Measurements from ENCODE around the gene TTC23.

The TTC23 gene

DNA sequence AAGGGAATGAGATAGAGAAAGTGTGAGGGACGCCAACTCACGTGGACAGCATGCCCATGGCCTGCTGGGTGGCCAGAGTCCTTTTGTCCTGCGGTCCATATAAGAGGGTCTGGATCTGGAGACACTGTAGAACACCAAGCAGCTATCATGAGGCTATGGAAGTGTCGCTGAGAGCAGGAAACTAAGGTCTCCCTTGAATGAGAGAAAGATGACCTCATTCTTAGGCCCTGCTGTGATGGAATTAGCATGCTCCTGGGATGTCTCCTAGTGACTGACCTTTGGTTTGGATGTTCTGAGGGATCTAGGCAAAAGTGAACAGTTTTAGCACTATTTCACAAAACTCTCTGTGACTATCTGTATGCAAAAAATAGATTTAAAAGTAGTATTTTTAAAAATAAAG lies 110.1 kb downstream of the TTC23 start:
- DNase-seq (ENCODE audit: low read depth), result no peak
- TF ChIP-seq, protein P1, sequence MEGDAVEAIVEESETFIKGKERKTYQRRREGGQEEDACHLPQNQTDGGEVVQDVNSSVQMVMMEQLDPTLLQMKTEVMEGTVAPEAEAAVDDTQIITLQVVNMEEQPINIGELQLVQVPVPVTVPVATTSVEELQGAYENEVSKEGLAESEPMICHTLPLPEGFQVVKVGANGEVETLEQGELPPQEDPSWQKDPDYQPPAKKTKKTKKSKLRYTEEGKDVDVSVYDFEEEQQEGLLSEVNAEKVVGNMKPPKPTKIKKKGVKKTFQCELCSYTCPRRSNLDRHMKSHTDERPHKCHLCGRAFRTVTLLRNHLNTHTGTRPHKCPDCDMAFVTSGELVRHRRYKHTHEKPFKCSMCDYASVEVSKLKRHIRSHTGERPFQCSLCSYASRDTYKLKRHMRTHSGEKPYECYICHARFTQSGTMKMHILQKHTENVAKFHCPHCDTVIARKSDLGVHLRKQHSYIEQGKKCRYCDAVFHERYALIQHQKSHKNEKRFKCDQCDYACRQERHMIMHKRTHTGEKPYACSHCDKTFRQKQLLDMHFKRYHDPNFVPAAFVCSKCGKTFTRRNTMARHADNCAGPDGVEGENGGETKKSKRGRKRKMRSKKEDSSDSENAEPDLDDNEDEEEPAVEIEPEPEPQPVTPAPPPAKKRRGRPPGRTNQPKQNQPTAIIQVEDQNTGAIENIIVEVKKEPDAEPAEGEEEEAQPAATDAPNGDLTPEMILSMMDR (conservative IDR thresholded peaks at IDR 0.05; ENCODE audit: low read depth, low read length), result no peak
- H3K4me3 ChIP-seq (ENCODE audit: low read length), result no peak overlapping the region

GRCh38 chr15:99138491-99138982 lies 110.8 kb downstream of the TTC23 start:
- no peak for DNase-seq (ENCODE audit: low read depth)

DNA sequence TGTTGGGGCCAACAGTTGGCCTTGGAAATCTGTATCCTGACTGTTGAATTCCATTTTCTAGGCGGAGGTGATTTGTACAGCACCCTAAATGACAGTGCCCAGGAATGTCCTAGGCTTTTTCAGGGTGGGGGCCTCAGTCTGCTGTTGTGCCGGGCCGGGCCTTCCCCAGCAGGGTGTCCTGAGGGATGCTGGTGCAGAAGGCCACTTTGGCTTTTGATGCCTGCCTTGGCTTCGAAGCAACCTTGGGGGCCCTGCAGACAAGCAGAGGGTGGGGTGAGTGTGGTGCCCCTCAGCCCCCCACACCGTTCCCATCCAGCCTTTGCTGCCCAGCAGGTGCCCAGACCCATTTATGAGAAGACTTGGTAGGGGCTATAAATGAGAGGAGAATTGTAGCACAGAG lies 111.5 kb downstream of the TTC23 start:
- DNase-seq (ENCODE audit: low read depth), result no peak
- no peak overlapping the region for H3K4me3 ChIP-seq (ENCODE audit: low read length)
- TF ChIP-seq, protein P1 (conservative IDR thresholded peaks at IDR 0.05; ENCODE audit: low read depth, low read length), result no peak

More at GRCh38 chr15:99138491-99138982, 110.8 kb downstream of the TTC23 start:
- TF ChIP-seq, protein P1 (conservative IDR thresholded peaks at IDR 0.05; ENCODE audit: low read depth, low read length), result no peak
- H3K4me3 ChIP-seq (ENCODE audit: low read length), result no peak overlapping the region

DNA sequence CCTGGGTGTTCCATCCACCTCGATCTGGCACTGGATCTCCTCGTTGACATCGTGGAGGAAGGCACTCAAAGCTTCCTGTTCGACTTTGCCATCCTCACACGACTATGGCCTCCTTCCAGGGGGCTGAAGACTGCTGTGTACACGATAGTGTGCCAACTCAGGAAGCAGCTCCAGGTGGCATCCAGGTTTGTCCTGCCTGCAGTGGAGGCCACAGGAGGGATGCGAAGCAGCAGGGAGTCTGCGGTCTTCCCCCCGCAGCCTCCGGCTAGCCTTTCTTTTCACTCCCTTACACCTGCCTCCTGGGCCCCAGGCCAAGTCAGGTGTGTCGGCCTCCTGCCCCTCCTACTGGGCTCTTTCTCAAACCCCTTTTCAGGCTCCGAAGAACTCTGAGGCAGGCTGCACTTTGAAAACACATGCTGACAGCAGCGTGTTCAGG lies 112.3 kb downstream of the TTC23 start:
- TF ChIP-seq, protein P1 (conservative IDR thresholded peaks at IDR 0.05; ENCODE audit: low read depth, low read length), result no peak
- no peak overlapping the region for H3K4me3 ChIP-seq (ENCODE audit: low read length)
- no peak for DNase-seq (ENCODE audit: low read depth)

DNA sequence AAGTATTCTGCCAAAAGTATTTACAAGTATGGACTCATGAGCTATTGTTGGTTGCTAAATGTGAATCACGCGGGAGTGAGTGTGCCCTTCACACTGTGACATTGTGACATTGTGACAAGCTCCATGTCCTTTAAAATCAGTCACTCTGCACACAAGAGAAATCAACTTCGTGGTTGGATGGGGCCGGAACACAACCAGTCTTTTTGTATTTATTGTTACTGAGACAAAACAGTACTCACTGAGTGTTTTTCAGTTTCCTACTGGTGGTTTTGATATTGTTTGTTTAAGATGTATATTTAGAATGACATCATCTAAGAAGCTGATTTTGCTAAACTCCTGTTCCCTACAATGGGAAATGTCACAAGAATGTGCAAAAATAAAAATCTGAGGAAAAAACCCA lies 114.2 kb downstream of the TTC23 start:
- TF ChIP-seq, protein P1 (conservative IDR thresholded peaks at IDR 0.05; ENCODE audit: low read depth, low read length), result no peak
- no peak overlapping the region for H3K4me3 ChIP-seq (ENCODE audit: low read length)
- no peak for DNase-seq (ENCODE audit: low read depth)

DNA sequence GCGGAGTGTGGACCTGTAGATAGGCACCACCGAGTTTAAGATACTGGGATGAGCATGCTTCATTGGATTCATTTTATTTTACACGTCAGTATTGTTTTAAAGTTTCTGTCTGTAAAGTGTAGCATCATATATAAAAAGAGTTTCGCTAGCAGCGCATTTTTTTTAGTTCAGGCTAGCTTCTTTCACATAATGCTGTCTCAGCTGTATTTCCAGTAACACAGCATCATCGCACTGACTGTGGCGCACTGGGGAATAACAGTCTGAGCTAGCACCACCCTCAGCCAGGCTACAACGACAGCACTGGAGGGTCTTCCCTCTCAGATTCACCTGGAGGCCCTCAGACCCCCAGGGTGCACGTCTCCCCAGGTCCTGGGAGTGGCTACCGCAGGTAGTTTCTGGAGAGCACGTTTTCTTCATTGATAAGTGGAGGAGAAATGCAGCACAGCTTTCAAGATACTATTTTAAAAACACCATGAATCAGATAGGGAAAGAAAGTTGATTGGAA lies 115.0 kb downstream of the TTC23 start:
- TF ChIP-seq, protein P1 (conservative IDR thresholded peaks at IDR 0.05; ENCODE audit: low read depth, low read length), result no peak
- H3K4me3 ChIP-seq (ENCODE audit: low read length), result no peak overlapping the region
- no peak for DNase-seq (ENCODE audit: low read depth)

GRCh38 chr15:99132634-99133287 lies 116.6 kb downstream of the TTC23 start:
- no peak for DNase-seq (ENCODE audit: low read depth)
- TF ChIP-seq, protein P1 (conservative IDR thresholded peaks at IDR 0.05; ENCODE audit: low read depth, low read length), result no peak
- no peak overlapping the region for H3K4me3 ChIP-seq (ENCODE audit: low read length)
